Pancreas (tissue), 10 donors: ENCODE data around the gene MLF2. TPM values are rescaled to one million over a fixed set of nuclear protein-coding genes. Genes with fewer than 3 reads are reported as not detected.

Experiments used
- ATAC-seq, 4 donors: fragments of 200-7000 bp; cut with Tn5 transposase; one replicate each; pipeline versions ENCODE4 v1.8.0 to v1.9.1; 2020; ENCODE audit warnings: mild to moderate bottlenecking in 4 of 4, moderate library complexity in 4 of 4
- DNase-seq, 6 donors: peaks; one replicate each; pipeline ENCODE4 v3.0.0-alpha.2; 2020
- FAIRE-seq: peaks from 2 replicates; lab custom pipeline; 2012; peaks lifted over from hg19 to GRCh38; lab: Jason Lieb, UNC
- H3K27ac ChIP-seq, 4 donors: fragments of 200-600 bp; sonication (generic); 1 replicate in 3 of 4; 2 replicates in 1 of 4; pipeline versions ENCODE4 v1.5.0 to v1.8.0; 2020
- H3K27me3 ChIP-seq, 4 donors: fragments of 200-600 bp; one replicate each; pipeline ENCODE4 v1.8.0; 2021
- H3K36me3 ChIP-seq, 3 donors: fragments of 200-600 bp; sonication (generic) in 1 of 3; one replicate each; pipeline versions ENCODE4 v1.5.0 to v1.8.0; 2020 to 2021
- H3K4me1 ChIP-seq, 3 donors: fragments of 200-600 bp; one replicate each; pipeline ENCODE4 v1.8.0; 2021
- H3K4me3 ChIP-seq, 4 donors: fragments of 200-600 bp; sonication (generic) in 2 of 4; one replicate each; pipeline versions ENCODE4 v1.5.0 to v1.8.0; 2020 to 2021
- H3K9me3 ChIP-seq, 4 donors: fragments of 200-600 bp; one replicate each; pipeline ENCODE4 v1.8.0; 2021
- CTCF ChIP-seq, 4 donors: fragments of 200-600 bp; sonication (generic) in 3 of 4; IDR thresholded peaks; one replicate each; pipeline versions ENCODE4 v1.5.0 to v1.8.0; 2021; ENCODE audit warnings: antibody characterized with exemption in 4 of 4
- WGBS, 2 donors: extraction: QIAGEN DNeasy Blood & Tissue Kit; methylation state at CpG; one replicate each; pipeline ENCODE4 v1.1.7; 2013; 5-methylcytosine and 5-hydroxymethylcytosine counted together
- intact Hi-C, 3 donors: fragments of 100-400 bp; cut with DNase I; formaldehyde crosslinking; loops; one replicate each; pipeline versions ENCODE4 v1.11.1 to v1.14.2; 2022
- polyA plus RNA-seq, 2 donors: library from polyadenylated mRNA; stranded (reverse); fragments of 200-250 nt; gene quantifications; one replicate each; pipeline ENCODE4 v1.2.3, GENCODE V29; 2013
- total RNA-seq, 6 donors: library from RNA; stranded (reverse); fragmentation: NEBNext Ultra II Directional in 4 of 6; extraction: Animal tissue kit (Norgen Biotek cat#: 25700) in 4 of 6; gene quantifications; one replicate each; pipeline versions ENCODE4 v1.2.1 to v1.2.4, GENCODE V29; 2021 to 2023
- donor health status: healthy with polysubstance abuse.
- donor health status: DM: no; HTN: no; CAD: no; lungs with moderate emphysema.
- donor health status: DM: no; HTN: no; CAD: no.
- donor health status: control.
- donor health status: control.
- donor health status: Bipolar disorder and iron deficiency.
- donor health status: DM: yes; HTN: yes; CAD: no.
- donor health status: DM: no; HTN: no; CAD: no.
- donor health status: DM: no; HTN: no; CAD: no.
- donor health status: DM: yes; HTN: yes; CAD: no.

MLF2 gene
- total and polyA plus RNA-seq, 8 donors = 38.5 to 111 (median 60.8) TPM

- ATAC-seq (no peak), DNase-seq (no peak), FAIRE-seq (no peak)
- TF ChIP-seq CTCF (IDR thresholded peaks at IDR 0.05) = no peak
- no peaks in the 10 kb centered on the region for H3K9me3 ChIP-seq
- H3K36me3 ChIP-seq = no peaks in the 10 kb centered on the region
- no peak overlapping the region for H3K27ac ChIP-seq
- intact Hi-C loops = no loop called here
- peaks cover 0 to 12% (median 6%) of the 10 kb centered on the region in 3 donors for H3K4me1 ChIP-seq
- 91 to 96% methylated on average over 5 of the region's 5 CpGs for WGBS, 2 donors
- H3K27me3 ChIP-seq = no peaks in the 10 kb centered on the region
- no peak overlapping the region for H3K4me3 ChIP-seq
These were observed 6.8 kb upstream of the MLF2 start for GRCh38 chr12:6759741-6760140.

- Histone ChIP-seq H3K9me3 (no peaks in the 10 kb centered on the region), H3K4me1 (peaks cover 0 to 8% (median 5%) of the 10 kb centered on the region in 3 donors), H3K4me3 (no peak overlapping the region), H3K36me3 (no peaks in the 10 kb centered on the region), H3K27me3 (no peaks in the 10 kb centered on the region), H3K27ac (no peak overlapping the region)
- no peak for TF ChIP-seq CTCF (IDR thresholded peaks at IDR 0.05)
- WGBS, 2 donors = 82 to 86% methylated on average over 9 of the region's 9 CpGs
- no peak for FAIRE-seq
- ATAC-seq = no peak
- DNase-seq = no peak
- intact Hi-C loops = no loop called here
These were observed 5.7 kb upstream of the MLF2 start for GRCh38 chr12:6758506-6759095.

- H3K36me3 ChIP-seq = no peaks in the 10 kb centered on the region
- H3K4me3 ChIP-seq = no peak overlapping the region
- H3K27ac ChIP-seq = no peak overlapping the region
- intact Hi-C loops = no loop called here
- ATAC-seq (no peak), FAIRE-seq (no peak), DNase-seq (no peak)
- no peaks in the 10 kb centered on the region for H3K9me3 ChIP-seq
- no peak for TF ChIP-seq CTCF (IDR thresholded peaks at IDR 0.05)
- no peaks in the 10 kb centered on the region for H3K27me3 ChIP-seq
- H3K4me1 ChIP-seq = peaks cover 1 to 5% (median 4%) of the 10 kb centered on the region in 3 donors
- 71 to 72% methylated on average over 8 of the region's 8 CpGs for WGBS, 2 donors
These were observed 4.2 kb upstream of the MLF2 start for GRCh38 chr12:6757028-6757690.

GRCh38 chr12:6754411-6754810 is 1.5 kb upstream of the MLF2 start:
- Histone ChIP-seq H3K4me3 (no peak overlapping the region), H3K36me3 (peaks cover 4 to 22% (median 8%) of the 10 kb centered on the region in 3 donors), H3K9me3 (no peaks in the 10 kb centered on the region), H3K27ac (peak overlapping the region in 1 of 4 donors; percentile 98), H3K4me1 (peaks cover 7 to 11% (median 11%) of the 10 kb centered on the region in 3 donors), H3K27me3 (no peaks in the 10 kb centered on the region)
- DNase-seq = no peak
- ATAC-seq = no peak
- no peak for TF ChIP-seq CTCF (IDR thresholded peaks at IDR 0.05)
- FAIRE-seq = no peak
- 89 to 95% methylated on average over 2 of the region's 2 CpGs for WGBS, 2 donors
- intact Hi-C loops = no loop called here
